BJ (cell line): ENCODE results near the gene MGAT4C. TPM values are rescaled to one million over a fixed set of nuclear protein-coding genes. Genes with fewer than 3 reads are reported as not detected.

ENCODE experiments used
- CTCF ChIA-PET: fragments of 350-600 bp; formaldehyde crosslinking; extraction: SDS; loops from one replicate; lab custom pipeline; 2021; ENCODE audit warnings: antibody characterized with exemption, inconsistent platforms; lab: Yijun Ruan, JAX
- POLR2A ChIA-PET: fragments of 300-600 bp; sonication (Branson Sonifier 250); formaldehyde crosslinking; extraction: SDS; loops from one replicate; lab custom pipeline; 2021; ENCODE audit warnings: antibody characterized with exemption; lab: Charles Lee
- DNase-seq: peaks from one replicate; pipeline ENCODE4 v3.0.0-alpha.2; 2011; ENCODE audit warnings: low read depth
- H3K27me3 ChIP-seq: 2 replicates; pipeline ENCODE4 v1.6.0; 2011; ENCODE audit warnings: low read length; ENCODE audit not compliant: control insufficient read depth, insufficient read depth
- H3K36me3 ChIP-seq: 2 replicates; pipeline ENCODE4 v1.5.1; 2011; ENCODE audit warnings: low read length; ENCODE audit not compliant: control insufficient read depth, insufficient read depth
- H3K4me3 ChIP-seq: 2 replicates; pipeline ENCODE4 v1.5.1; 2011; ENCODE audit warnings: low read depth, mild to moderate bottlenecking, control low read depth, low read length
- CTCF ChIP-seq: IDR thresholded peaks from 2 replicates; pipeline ENCODE4 v1.5.1; 2011; ENCODE audit warnings: low read depth, mild to moderate bottlenecking, control low read depth, inconsistent platforms, low read length, moderate library complexity; ENCODE audit not compliant: insufficient read depth
- polyA plus RNA-seq: library from polyadenylated mRNA; depleted of rRNA; stranded (reverse); fragments of >200 nt; gene quantifications from 2 replicates; pipeline ENCODE4 v1.2.3, GENCODE V29; 2011

Gene MGAT4C
- polyA plus RNA-seq, 1 experiment: not detected

DNA sequence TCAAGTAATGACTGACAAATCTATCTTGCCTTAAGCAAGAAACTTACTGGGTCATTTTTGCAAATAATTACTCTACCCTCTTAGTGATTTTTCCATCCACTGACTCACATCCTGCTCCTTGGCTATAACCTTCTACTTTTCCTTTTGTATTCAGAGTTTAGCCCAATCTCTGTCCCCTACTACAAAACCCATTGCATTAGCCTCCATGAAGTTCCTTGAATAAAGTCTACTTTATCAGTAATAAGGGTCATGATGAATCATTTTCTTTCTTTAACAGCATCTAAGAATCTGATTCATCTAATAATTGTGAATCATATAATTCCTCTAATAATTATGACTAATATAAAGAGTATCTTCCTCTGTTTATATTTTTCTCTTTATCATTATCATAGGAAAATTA is 249.5 kb downstream of the MGAT4C start:
- no peak for TF ChIP-seq CTCF
- ChIA-PET CTCF (no interaction called here), POLR2A (no interaction called here)
- Histone ChIP-seq H3K27me3 (no peaks in the 10 kb centered on the region), H3K4me3 (no peak overlapping the region), H3K36me3 (no peaks in the 10 kb centered on the region)
- no peak for DNase-seq

GRCh38 chr12:85998074-85998473 is 258.1 kb downstream of the MGAT4C start:
- CTCF ChIA-PET: no interaction called here
- POLR2A ChIA-PET: no interaction called here
- no peaks in the 10 kb centered on the region for H3K36me3 ChIP-seq
- no peak for DNase-seq
- H3K4me3 ChIP-seq: no peak overlapping the region
- H3K27me3 ChIP-seq: no peaks in the 10 kb centered on the region
- TF ChIP-seq CTCF: no peak

- no peak overlapping the region for H3K4me3 ChIP-seq
- POLR2A ChIA-PET: no interaction called here
- no peaks in the 10 kb centered on the region for H3K36me3 ChIP-seq
- no peak for DNase-seq
- H3K27me3 ChIP-seq: no peaks in the 10 kb centered on the region
- TF ChIP-seq CTCF: no peak
- CTCF ChIA-PET: no interaction called here
Observed at GRCh38 chr12:85996280-85996679, 259.9 kb downstream of the MGAT4C start.

GRCh38 chr12:85993746-85994145 is 262.4 kb downstream of the MGAT4C start:
- TF ChIP-seq CTCF: no peak
- ChIA-PET POLR2A (no interaction called here), CTCF (no interaction called here)
- no peaks in the 10 kb centered on the region for H3K27me3 ChIP-seq
- no peaks in the 10 kb centered on the region for H3K36me3 ChIP-seq
- no peak overlapping the region for H3K4me3 ChIP-seq
- DNase-seq: no peak

GRCh38 chr12:85985996-85986395 is 270.2 kb downstream of the MGAT4C start:
- Histone ChIP-seq H3K27me3 (no peaks in the 10 kb centered on the region), H3K36me3 (no peaks in the 10 kb centered on the region), H3K4me3 (no peak overlapping the region)
- no peak for TF ChIP-seq CTCF
- CTCF ChIA-PET: no interaction called here
- DNase-seq: no peak
- POLR2A ChIA-PET: no interaction called here
